T follicular helper cell (primary cell): ENCODE results near the gene ROBO2.

Experiments used
- DNase-seq: peaks from one replicate; pipeline ENCODE4 v3.0.0-alpha.2; 2020; ENCODE audit warnings: low read depth
- total RNA-seq, 2 experiments: gene quantifications; one replicate each; lab custom pipeline; 2026; lab: John Stamatoyannopoulos, UW

ROBO2 gene
- 0.04 to 0.18 reads per million in 2 experiments for total RNA-seq

- no peak for DNase-seq
Observed at GRCh38 chr3:77039606-77040171, at the start of gene ROBO2. ROBO2 (plus strand) TSS chr3:77040099; CDS start chr3:77040786, 687 bp downstream.

GRCh38 chr3:76990606-76991005 lies 49.3 kb upstream of the ROBO2 start:
- no peak for DNase-seq

- no peak for DNase-seq
Observed at GRCh38 chr3:76991165-76991564, 48.7 kb upstream of the ROBO2 start.

GRCh38 chr3:76997733-76998132 lies 42.2 kb upstream of the ROBO2 start:
- DNase-seq, result no peak

- DNase-seq, result no peak
Observed at GRCh38 chr3:76998555-76998954, 41.3 kb upstream of the ROBO2 start.

- DNase-seq, result no peak
Observed at GRCh38 chr3:77001062-77001701, 38.7 kb upstream of the ROBO2 start.

- DNase-seq, result no peak
Observed at GRCh38 chr3:77014226-77014625, 25.7 kb upstream of the ROBO2 start.

- no peak for DNase-seq
Observed at GRCh38 chr3:77025471-77025870, 14.4 kb upstream of the ROBO2 start.

GRCh38 chr3:77026904-77027634 lies 12.8 kb upstream of the ROBO2 start:
- DNase-seq, result no peak

GRCh38 chr3:77028005-77028404 lies 11.9 kb upstream of the ROBO2 start:
- DNase-seq, result no peak

- DNase-seq, result no peak
Observed at GRCh38 chr3:77038468-77038929, 1.4 kb upstream of the ROBO2 start.

GRCh38 chr3:77038930-77039605 lies 831 bp upstream of the ROBO2 start:
- no peak for DNase-seq

- DNase-seq, result no peak
Observed at GRCh38 chr3:77040216-77040615, 317 bp downstream of the ROBO2 start.

- DNase-seq, result no peak
Observed at GRCh38 chr3:77040926-77041722, 1.2 kb downstream of the ROBO2 start.

- DNase-seq, result no peak
Observed at GRCh38 chr3:77041811-77042210, 1.9 kb downstream of the ROBO2 start.

GRCh38 chr3:77042343-77042742 lies 2.4 kb downstream of the ROBO2 start:
- DNase-seq, result no peak

GRCh38 chr3:77042882-77043281 lies 3.0 kb downstream of the ROBO2 start:
- DNase-seq, result no peak

- DNase-seq, result no peak
Observed at GRCh38 chr3:77045686-77046085, 5.8 kb downstream of the ROBO2 start.

- no peak for DNase-seq
Observed at GRCh38 chr3:77048186-77048585, 8.3 kb downstream of the ROBO2 start.

- no peak for DNase-seq
Observed at GRCh38 chr3:77051591-77051990, 11.7 kb downstream of the ROBO2 start.

GRCh38 chr3:77052051-77052501 lies 12.2 kb downstream of the ROBO2 start:
- no peak for DNase-seq
